HG03025 (cell line): ENCODE results near the gene TSHZ2.

ENCODE experiments used
- ATAC-seq: cut with Tn5 transposase; IDR thresholded peaks from one replicate; pipeline ENCODE4 v1.9.1; 2021; ENCODE audit warnings: mild to moderate bottlenecking, moderate library complexity; ENCODE audit not compliant: unreplicated experiment, low FRiP score

The TSHZ2 gene

GRCh38 chr20:53154540-53154939, 182.4 kb downstream of the TSHZ2 start:
- ATAC-seq: peak; percentile 39

- ATAC-seq: peak; percentile 69
These were observed 185.6 kb downstream of the TSHZ2 start for GRCh38 chr20:53157443-53158408.

- no peak for ATAC-seq
These were observed 187.0 kb downstream of the TSHZ2 start for GRCh38 chr20:53159160-53159559.

DNA sequence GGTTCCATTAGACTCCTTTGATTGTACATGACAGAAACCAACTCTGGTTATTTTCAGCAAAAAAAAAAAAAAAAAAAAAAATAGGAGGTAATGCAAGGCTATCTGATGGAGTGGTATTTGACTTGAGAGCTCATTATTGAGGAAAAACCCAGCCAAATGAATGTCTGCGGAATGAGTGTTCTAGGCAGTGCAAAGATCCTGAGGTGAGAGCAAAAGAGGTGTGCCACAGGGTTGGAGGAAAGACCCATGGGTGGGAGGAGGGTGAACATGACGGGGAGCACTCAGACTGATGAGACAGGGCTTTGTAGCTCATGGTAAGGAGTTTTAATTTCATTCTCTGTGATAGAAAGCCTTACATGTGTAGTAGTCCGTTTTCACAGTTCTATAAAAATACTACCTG, 188.9 kb downstream of the TSHZ2 start:
- ATAC-seq: no peak

DNA sequence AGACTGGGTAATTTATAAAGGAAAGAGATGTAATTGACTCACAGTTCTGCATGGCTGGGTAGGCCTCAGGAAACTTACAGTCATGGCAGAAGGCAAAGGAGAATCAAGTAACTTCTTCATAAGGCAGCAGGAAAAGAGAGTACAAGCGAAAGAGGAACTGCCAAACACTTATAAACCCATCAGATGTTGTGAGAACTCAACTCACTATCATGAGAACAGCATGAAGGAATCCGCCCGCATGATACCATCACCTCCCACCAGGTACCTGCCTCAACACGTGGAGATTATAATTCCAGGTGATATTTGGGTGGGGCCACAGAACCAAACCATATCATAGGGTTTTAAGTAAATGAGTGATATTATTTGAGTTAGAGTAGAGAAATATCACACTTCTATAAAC, 189.3 kb downstream of the TSHZ2 start:
- no peak for ATAC-seq

DNA sequence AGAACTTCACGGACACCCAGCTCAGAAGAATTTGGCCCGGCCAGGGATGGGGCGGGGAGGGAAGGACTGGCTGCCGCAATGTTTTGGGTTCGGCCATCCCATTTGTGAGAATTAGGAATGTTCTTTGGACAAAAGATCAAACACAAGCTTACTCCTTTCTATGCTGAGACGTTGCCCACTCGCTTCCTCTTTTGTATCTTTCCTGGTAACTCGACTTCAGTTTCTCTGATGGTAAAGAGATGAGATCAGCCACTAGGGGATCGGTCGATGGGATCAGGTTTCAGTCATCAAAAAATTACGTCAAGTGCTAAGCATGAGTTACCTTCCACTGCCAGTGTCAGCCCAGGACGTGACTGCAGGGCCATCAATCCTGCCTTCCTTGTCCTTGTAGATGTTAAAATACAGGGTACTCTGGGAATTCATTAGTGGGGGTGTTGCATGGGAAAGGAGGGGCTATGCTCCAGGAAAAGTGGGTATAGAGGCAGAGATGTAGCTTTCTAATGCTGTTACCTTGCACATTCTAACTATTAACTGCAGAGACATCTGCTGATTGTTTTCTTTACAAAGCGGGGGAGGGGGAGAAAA, 190.2 kb downstream of the TSHZ2 start:
- ATAC-seq: no peak

DNA sequence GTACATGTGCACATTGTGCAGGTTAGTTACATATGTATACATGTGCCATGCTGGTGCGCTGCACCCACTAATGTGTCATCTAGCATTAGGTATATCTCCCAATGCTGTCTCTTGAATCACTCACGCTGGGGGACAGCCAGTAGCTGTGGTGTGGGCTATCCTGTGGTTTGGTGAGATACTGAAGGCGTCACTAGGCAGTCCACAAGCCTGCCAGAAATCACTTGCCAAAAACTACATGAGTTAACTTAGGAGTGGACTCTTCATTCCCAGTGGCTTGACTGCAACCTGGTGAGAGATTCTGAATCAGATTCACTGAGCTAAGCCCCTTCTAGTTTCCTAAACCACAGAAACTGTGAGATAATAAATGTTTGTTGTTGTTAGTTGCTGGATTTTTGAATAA, 191.3 kb downstream of the TSHZ2 start:
- ATAC-seq: no peak

DNA sequence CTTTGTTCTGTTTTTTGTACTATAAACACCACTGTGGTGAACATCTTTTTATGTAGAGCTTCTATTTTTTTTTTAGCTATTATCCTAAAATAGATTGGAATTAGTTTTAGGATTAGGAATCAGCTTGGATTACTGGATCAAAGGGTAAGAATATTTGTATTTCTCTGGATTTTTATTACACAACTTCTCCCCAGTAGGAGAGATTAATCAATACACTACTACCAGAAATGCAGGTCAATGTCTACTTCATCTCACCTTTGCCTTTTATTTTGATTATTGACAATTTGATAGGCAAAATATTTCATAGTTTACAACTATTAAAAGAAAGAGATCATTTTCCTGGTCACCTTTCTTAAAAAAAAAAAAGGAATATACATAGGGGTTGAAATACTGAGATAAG, 191.9 kb downstream of the TSHZ2 start:
- no peak for ATAC-seq

- ATAC-seq: no peak
These were observed 193.3 kb downstream of the TSHZ2 start for GRCh38 chr20:53165452-53165851.

DNA sequence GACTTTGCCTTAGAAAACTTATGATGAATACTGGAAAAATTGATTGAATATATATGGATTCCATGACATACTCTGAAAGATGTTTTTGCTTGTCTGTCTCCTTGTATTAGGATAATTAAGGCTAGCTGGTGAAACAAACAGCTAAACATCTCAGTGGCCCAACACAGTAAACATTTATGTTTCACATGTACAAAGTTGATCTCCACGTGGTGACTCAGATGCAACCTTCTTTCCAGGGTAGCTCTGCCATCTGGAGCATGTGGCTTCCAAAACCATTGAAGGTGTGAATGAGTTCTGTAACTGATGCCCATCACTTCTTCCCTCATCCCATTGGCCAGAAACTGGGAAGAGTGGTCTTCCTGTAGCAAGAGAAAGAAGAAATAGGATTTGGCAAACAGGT, 196.3 kb downstream of the TSHZ2 start:
- ATAC-seq: no peak

DNA sequence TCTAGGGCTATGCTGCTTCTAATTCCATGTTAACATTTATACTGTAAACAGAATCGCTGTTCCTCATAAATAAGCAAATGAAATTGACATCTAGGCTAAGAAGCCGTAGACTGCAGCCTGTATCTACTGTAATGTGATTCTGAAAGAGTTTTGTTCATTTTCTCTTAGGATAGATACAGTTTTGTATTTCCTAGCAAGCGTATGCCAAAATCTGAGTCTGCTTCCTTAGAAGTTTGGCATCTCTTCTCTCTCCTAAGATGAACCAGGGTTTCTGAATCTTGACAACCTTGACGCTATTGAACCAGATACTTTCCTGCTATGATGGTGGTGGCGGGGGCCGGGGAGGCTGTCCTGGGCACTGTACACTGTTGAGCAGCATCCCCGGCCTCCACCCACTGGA, 198.0 kb downstream of the TSHZ2 start:
- ATAC-seq: no peak

DNA sequence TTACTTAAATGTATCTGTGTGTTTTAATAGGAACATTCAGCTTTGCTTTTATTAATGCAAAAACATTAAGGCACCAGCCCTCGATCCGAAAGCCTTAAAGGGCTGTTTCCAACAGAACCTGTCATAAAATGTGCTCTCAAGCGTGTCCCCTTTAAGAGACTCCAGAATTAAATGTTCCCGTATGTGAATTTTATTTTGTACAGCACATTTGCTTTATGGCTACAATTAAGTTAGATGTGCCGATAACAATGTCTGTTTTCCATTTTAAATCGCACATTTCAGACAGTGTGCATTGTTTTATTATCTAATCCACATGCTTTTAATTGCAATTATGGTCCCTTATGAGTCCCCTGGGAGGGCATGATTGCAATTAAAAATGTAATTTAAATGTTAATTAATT, 198.9 kb downstream of the TSHZ2 start:
- no peak for ATAC-seq

DNA sequence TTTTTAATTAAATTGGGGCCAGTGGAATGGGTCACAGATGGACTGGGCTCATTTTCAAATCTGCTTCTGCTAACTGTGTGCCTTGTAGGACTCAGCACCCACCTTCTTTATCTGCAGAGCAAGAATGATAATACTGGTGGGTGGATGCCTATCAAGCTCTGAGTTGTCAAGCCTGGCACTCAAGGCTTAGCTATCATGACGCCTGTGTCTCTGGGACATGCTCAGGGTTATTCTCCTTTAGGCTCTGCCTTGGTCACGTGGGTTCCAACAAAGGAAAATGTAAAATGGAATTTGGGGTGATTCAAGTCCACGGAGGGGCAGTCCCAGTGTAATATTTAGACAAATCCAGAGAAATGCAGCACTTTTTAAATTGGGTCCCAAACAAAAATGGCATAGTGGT, 202.3 kb downstream of the TSHZ2 start:
- no peak for ATAC-seq

- no peak for ATAC-seq
These were observed 203.1 kb downstream of the TSHZ2 start for GRCh38 chr20:53175135-53175780.

DNA sequence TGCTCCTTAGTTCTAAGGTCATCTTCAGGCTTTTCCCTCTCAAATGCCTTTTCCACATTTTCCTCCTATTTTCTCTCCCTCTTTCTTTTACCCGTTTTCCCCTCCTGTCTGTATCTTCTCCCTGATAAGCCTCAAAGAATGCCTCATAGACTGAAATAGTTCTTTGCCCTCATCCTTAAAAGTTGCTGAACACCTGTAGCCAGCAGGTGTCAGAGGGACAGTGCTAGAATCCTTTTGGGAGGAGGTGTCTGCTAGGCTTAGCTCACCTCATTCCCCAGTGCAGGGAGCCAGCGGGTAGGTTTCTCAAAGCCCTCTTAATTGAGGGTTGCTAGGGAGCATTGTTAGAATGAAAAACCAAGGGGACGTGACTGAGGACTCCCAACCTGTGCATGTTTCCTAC, 204.0 kb downstream of the TSHZ2 start:
- ATAC-seq: no peak

- no peak for ATAC-seq
These were observed 205.5 kb downstream of the TSHZ2 start for GRCh38 chr20:53177687-53178086.

DNA sequence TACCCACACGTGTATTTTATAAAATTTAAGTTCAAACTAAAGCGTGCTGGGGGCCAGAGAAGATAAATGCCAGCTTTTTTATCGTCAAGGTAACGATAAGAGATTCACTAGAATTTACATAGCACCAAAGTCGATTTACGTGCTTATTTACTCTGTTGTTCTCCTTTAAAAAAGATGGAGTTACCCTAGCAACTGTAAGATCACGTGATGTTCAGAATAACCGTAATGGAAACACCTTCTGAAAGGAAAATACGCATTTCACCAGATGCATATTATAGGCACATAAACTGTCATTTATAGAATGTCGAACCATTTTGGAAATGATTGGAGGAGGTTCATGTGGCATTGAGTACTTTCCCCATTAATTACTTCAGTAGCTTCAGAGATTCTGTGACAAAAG, 207.6 kb downstream of the TSHZ2 start:
- no peak for ATAC-seq

- ATAC-seq: no peak
These were observed 208.8 kb downstream of the TSHZ2 start for GRCh38 chr20:53180928-53181362.

GRCh38 chr20:53181866-53182376, 209.8 kb downstream of the TSHZ2 start:
- no peak for ATAC-seq

GRCh38 chr20:53183181-53183580, 211.0 kb downstream of the TSHZ2 start:
- ATAC-seq: no peak

DNA sequence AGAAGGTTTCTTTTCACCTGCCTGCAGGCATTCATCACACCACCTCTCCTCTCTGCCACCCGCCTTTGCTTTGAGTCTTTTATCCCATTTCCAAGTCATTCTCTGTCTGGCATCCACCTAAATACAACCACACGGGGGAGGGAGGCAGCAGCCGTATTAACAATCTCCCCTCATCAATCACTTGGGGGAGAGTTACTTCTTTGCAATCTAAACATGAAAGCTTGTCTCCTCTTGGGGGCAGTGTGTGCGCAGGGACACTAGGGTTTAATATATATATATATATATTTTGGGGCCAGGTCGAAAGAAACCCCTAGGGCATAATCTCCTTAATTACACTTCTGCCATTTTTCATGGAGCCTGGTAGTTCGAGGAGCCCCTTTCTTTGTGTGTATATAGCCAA, 214.5 kb downstream of the TSHZ2 start:
- no peak for ATAC-seq
